ENCODE data around the gene TBC1D2B. TPM values are rescaled to one million over a fixed set of nuclear protein-coding genes. Genes with fewer than 3 reads are reported as not detected.

The TBC1D2B gene
- total and polyA plus RNA-seq, 4 donors: 9.8 to 109 (median 53.2) TPM

DNA sequence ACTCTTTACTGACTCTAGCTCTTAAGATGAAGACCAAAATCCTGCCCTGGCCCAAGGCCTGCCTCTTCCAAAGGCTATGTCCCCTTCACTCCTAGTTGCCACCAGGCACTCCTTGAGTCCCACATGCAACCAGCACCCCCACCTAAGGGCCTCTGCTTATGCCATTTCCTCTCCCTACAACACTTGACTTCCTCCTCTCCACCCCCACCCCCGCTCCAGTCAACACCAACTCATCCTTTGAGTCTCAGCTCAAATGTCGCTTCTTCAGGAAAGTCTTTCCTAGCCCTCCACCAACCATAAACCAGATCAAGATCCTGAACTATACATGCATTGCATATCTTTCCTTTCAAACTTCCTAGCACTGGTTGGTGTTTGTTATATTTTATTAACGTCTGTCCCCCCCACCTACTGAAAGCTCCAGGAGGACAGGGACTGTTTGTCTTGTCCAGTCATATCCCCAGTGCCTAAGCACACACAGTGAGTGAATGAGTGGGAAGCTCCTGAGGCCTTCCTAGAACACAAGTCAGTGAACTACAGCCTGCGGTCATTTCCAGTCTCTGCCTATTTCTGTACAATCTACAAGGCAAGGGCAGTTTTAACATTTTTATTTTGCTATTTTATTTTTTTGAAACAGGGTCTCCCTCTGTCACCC, 7.3 kb downstream of the TBC1D2B start:
- H3K4me3 ChIP-seq (ENCODE audit: low read length in 2 of 2): no peak overlapping the region
- H3K27me3 ChIP-seq (ENCODE audit: control insufficient read depth in 1 of 2, insufficient read depth in 2 of 2, low read length in 1 of 2): no peaks in the 10 kb centered on the region
- intact Hi-C loops (cut with DNase I): no loop called here
- H3K36me3 ChIP-seq (ENCODE audit: control insufficient read depth in 1 of 2, insufficient read depth in 2 of 2, low read length in 1 of 2): no peaks in the 10 kb centered on the region
- peak in 1 of 2 donors; percentile 67 for DNase-seq
- no peaks in the 10 kb centered on the region for H3K9me3 ChIP-seq (ENCODE audit: control insufficient read depth, low read length)
- no peak for ATAC-seq (ENCODE audit: low FRiP score)
- WGBS, 2 donors: 92 to 97% methylated on average over 4 of the region's 4 CpGs
- H3K27ac ChIP-seq (ENCODE audit: low read depth in 1 of 2, low read length in 2 of 2): no peak overlapping the region
- peaks cover 2 to 7% of the 10 kb centered on the region in 2 donors for H3K4me1 ChIP-seq (ENCODE audit: control insufficient read depth in 1 of 2, insufficient read depth in 2 of 2, low read length in 2 of 2)

- DNase-seq (no peak), ATAC-seq (ENCODE audit: low FRiP score) (no peak)
- H3K4me1 ChIP-seq (ENCODE audit: control insufficient read depth in 1 of 2, insufficient read depth in 2 of 2, low read length in 2 of 2): peaks cover 2 to 7% of the 10 kb centered on the region in 2 donors
- no peak overlapping the region for H3K27ac ChIP-seq (ENCODE audit: low read depth in 1 of 2, low read length in 2 of 2)
- no peaks in the 10 kb centered on the region for H3K27me3 ChIP-seq (ENCODE audit: control insufficient read depth in 1 of 2, insufficient read depth in 2 of 2, low read length in 1 of 2)
- intact Hi-C loops (cut with DNase I): loop anchor here in 1 of 2 donors (5.0 kb wide), 1 partner anchor 62 kb away; no protein-coding TSS in a partner anchor
- WGBS, 2 donors: 84% methylated on average over 5 of the region's 5 CpGs
- no peaks in the 10 kb centered on the region for H3K9me3 ChIP-seq (ENCODE audit: control insufficient read depth, low read length)
- H3K36me3 ChIP-seq (ENCODE audit: control insufficient read depth in 1 of 2, insufficient read depth in 2 of 2, low read length in 1 of 2): no peaks in the 10 kb centered on the region
- no peak overlapping the region for H3K4me3 ChIP-seq (ENCODE audit: low read length in 2 of 2)
These were observed 8.0 kb downstream of the TBC1D2B start for GRCh38 chr15:78069462-78070029.

DNA sequence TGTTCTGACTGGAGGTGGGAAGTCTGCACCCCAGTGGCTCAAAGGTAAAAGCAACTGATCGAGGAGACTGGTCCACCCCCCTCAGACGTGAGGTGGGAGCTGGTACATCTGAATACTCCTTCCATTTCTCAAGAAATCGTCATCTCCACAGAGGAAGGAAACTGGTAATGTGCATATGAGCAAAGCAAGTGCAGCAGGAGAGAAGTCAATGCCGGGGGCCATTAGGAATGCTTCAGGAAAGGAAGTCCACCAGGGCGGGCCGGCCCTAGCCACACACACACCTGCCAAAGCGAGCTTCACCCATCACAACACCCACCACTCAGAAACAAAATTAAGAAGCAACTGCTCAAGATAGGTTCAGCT, 8.5 kb downstream of the TBC1D2B start:
- H3K4me1 ChIP-seq (ENCODE audit: control insufficient read depth in 1 of 2, insufficient read depth in 2 of 2, low read length in 2 of 2): peaks cover 3 to 9% of the 10 kb centered on the region in 2 donors
- ATAC-seq (ENCODE audit: low FRiP score) (no peak), DNase-seq (no peak)
- WGBS, 2 donors: 87% methylated on average over 7 of the region's 7 CpGs
- H3K27ac ChIP-seq (ENCODE audit: low read depth in 1 of 2, low read length in 2 of 2): peak overlapping the region in 1 of 2 donors; percentile 42
- no peak overlapping the region for H3K4me3 ChIP-seq (ENCODE audit: low read length in 2 of 2)
- intact Hi-C loops (cut with DNase I): loop anchor here in 1 of 2 donors (5.0 kb wide), 1 partner anchor 62 kb away; no protein-coding TSS in a partner anchor
- no peaks in the 10 kb centered on the region for H3K36me3 ChIP-seq (ENCODE audit: control insufficient read depth in 1 of 2, insufficient read depth in 2 of 2, low read length in 1 of 2)
- H3K9me3 ChIP-seq (ENCODE audit: control insufficient read depth, low read length): no peaks in the 10 kb centered on the region
- H3K27me3 ChIP-seq (ENCODE audit: control insufficient read depth in 1 of 2, insufficient read depth in 2 of 2, low read length in 1 of 2): no peaks in the 10 kb centered on the region

GRCh38 chr15:78067328-78068228, 9.9 kb downstream of the TBC1D2B start:
- no peak overlapping the region for H3K4me3 ChIP-seq (ENCODE audit: low read length in 2 of 2)
- no peaks in the 10 kb centered on the region for H3K36me3 ChIP-seq (ENCODE audit: control insufficient read depth in 1 of 2, insufficient read depth in 2 of 2, low read length in 1 of 2)
- H3K9me3 ChIP-seq (ENCODE audit: control insufficient read depth, low read length): no peaks in the 10 kb centered on the region
- no peaks in the 10 kb centered on the region for H3K27me3 ChIP-seq (ENCODE audit: control insufficient read depth in 1 of 2, insufficient read depth in 2 of 2, low read length in 1 of 2)
- intact Hi-C loops (cut with DNase I): loop anchor here in 1 of 2 donors (5.0 kb wide), 1 partner anchor 60 kb away; no protein-coding TSS in a partner anchor
- 0 to 6% methylated on average over 1 of the region's 1 CpG for WGBS, 2 donors
- ATAC-seq (ENCODE audit: low FRiP score): peak; percentile 46
- H3K4me1 ChIP-seq (ENCODE audit: control insufficient read depth in 1 of 2, insufficient read depth in 2 of 2, low read length in 2 of 2): peaks cover 8 to 13% of the 10 kb centered on the region in 2 donors
- DNase-seq: peak in 1 of 2 donors; percentile 75
- H3K27ac ChIP-seq (ENCODE audit: low read depth in 1 of 2, low read length in 2 of 2): peak overlapping the region; percentile 18 to 32

- WGBS, 2 donors: 55 to 60% methylated on average over 7 of the region's 7 CpGs
- peak overlapping the region in 1 of 2 donors; percentile 56 for H3K27ac ChIP-seq (ENCODE audit: low read depth in 1 of 2, low read length in 2 of 2)
- H3K27me3 ChIP-seq (ENCODE audit: control insufficient read depth in 1 of 2, insufficient read depth in 2 of 2, low read length in 1 of 2): no peaks in the 10 kb centered on the region
- H3K4me1 ChIP-seq (ENCODE audit: control insufficient read depth in 1 of 2, insufficient read depth in 2 of 2, low read length in 2 of 2): peaks cover 10 to 13% of the 10 kb centered on the region in 2 donors
- H3K36me3 ChIP-seq (ENCODE audit: control insufficient read depth in 1 of 2, insufficient read depth in 2 of 2, low read length in 1 of 2): no peaks in the 10 kb centered on the region
- H3K4me3 ChIP-seq (ENCODE audit: low read length in 2 of 2): no peak overlapping the region
- ATAC-seq (ENCODE audit: low FRiP score): no peak
- intact Hi-C loops (cut with DNase I): loop anchor here in 1 of 2 donors (5.0 kb wide), 1 partner anchor 59 kb away; no protein-coding TSS in a partner anchor
- no peaks in the 10 kb centered on the region for H3K9me3 ChIP-seq (ENCODE audit: control insufficient read depth, low read length)
- DNase-seq: no peak
These were observed 11.3 kb downstream of the TBC1D2B start for GRCh38 chr15:78065973-78066946.

DNA sequence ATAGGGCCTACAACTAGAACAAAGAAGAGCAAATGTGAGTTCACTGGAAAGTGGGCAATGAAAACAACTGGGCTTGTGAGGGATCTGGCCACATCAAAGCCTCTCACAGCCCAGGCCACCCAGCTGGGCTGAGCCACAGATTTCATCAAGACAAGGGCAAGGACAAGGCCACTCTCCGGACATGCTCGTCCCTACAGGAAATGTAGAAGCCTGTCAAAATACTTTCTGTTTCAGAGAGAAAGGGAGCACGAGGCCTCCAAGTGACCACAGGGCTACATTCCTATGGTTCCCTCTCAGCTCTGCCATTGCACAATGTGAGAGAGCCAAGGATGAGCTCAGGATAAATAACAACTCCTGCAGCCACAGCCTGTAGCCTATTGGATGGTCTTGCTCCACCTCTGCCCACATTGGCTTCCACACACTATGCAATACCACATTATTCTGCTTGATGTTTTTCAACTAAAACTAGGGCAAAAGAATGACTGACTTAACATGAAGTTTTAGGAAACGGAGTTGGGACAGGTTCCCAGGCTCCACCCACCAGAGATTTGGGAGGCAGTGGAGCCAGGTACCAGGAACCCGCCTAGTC, 12.1 kb downstream of the TBC1D2B start:
- peak overlapping the region in 1 of 2 donors; percentile 85 for H3K27ac ChIP-seq (ENCODE audit: low read depth in 1 of 2, low read length in 2 of 2)
- H3K4me3 ChIP-seq (ENCODE audit: low read length in 2 of 2): no peak overlapping the region
- intact Hi-C loops (cut with DNase I): loop anchor here in 1 of 2 donors (5.0 kb wide), 1 partner anchor 58 kb away; no protein-coding TSS in a partner anchor
- H3K9me3 ChIP-seq (ENCODE audit: control insufficient read depth, low read length): no peaks in the 10 kb centered on the region
- H3K4me1 ChIP-seq (ENCODE audit: control insufficient read depth in 1 of 2, insufficient read depth in 2 of 2, low read length in 2 of 2): peaks cover 10 to 13% of the 10 kb centered on the region in 2 donors
- 30 to 34% methylated on average over 5 of the region's 5 CpGs for WGBS, 2 donors
- DNase-seq (peak in 1 of 2 donors; percentile 82), ATAC-seq (ENCODE audit: low FRiP score) (peak; percentile 84)
- no peaks in the 10 kb centered on the region for H3K36me3 ChIP-seq (ENCODE audit: control insufficient read depth in 1 of 2, insufficient read depth in 2 of 2, low read length in 1 of 2)
- H3K27me3 ChIP-seq (ENCODE audit: control insufficient read depth in 1 of 2, insufficient read depth in 2 of 2, low read length in 1 of 2): no peaks in the 10 kb centered on the region

GRCh38 chr15:78064544-78064943, 13.0 kb downstream of the TBC1D2B start:
- peak overlapping the region in 1 of 2 donors; percentile 45 for H3K27ac ChIP-seq (ENCODE audit: low read depth in 1 of 2, low read length in 2 of 2)
- intact Hi-C loops (cut with DNase I): no loop called here

More at GRCh38 chr15:78064544-78064943, 13.0 kb downstream of the TBC1D2B start:
- 5 to 8% methylated on average over 2 of the region's 2 CpGs for WGBS, 2 donors
- Histone ChIP-seq H3K4me3 (ENCODE audit: low read length in 2 of 2) (no peak overlapping the region), H3K27me3 (ENCODE audit: control insufficient read depth in 1 of 2, insufficient read depth in 2 of 2, low read length in 1 of 2) (no peaks in the 10 kb centered on the region), H3K9me3 (ENCODE audit: control insufficient read depth, low read length) (no peaks in the 10 kb centered on the region), H3K4me1 (ENCODE audit: control insufficient read depth in 1 of 2, insufficient read depth in 2 of 2, low read length in 2 of 2) (peaks cover 10 to 13% of the 10 kb centered on the region in 2 donors), H3K36me3 (ENCODE audit: control insufficient read depth in 1 of 2, insufficient read depth in 2 of 2, low read length in 1 of 2) (no peaks in the 10 kb centered on the region)
- peak; percentile 64 for ATAC-seq (ENCODE audit: low FRiP score)
- no peak for DNase-seq
